Muscle of leg (tissue), 11 donors: ENCODE measurements around the gene NEUROD2. TPM values are rescaled to one million over a fixed set of nuclear protein-coding genes. Genes with fewer than 3 reads are reported as not detected.

Experiments
- DNase-seq: peaks from one replicate; pipeline ENCODE4 v3.0.0; 2013
- H3K27ac ChIP-seq: one replicate; pipeline ENCODE4 v1.5.1; 2013; ENCODE audit warnings: mild to moderate bottlenecking, low read length, control low read depth
- H3K27me3 ChIP-seq: one replicate; pipeline ENCODE4 v1.6.1; 2013; ENCODE audit warnings: low read length; ENCODE audit not compliant: control insufficient read depth, insufficient read depth
- H3K36me3 ChIP-seq: one replicate; pipeline ENCODE4 v1.6.1; 2013; ENCODE audit warnings: low read length; ENCODE audit not compliant: control insufficient read depth, insufficient read depth
- H3K4me1 ChIP-seq: one replicate; pipeline ENCODE4 v1.6.1; 2013; ENCODE audit warnings: low read length; ENCODE audit not compliant: control insufficient read depth, insufficient read depth
- H3K4me3 ChIP-seq: one replicate; pipeline ENCODE4 v1.5.1; 2013; ENCODE audit warnings: low read length, control low read depth
- H3K9me3 ChIP-seq: replicated peaks from 2 replicates; pipeline ENCODE4 v1.6.1; 2013; ENCODE audit warnings: low read depth, low read length; ENCODE audit not compliant: control insufficient read depth
- WGBS: methylation state at CpG from one replicate; pipeline ENCODE4 v1.1.5; 2013; ENCODE audit warnings: missing lambda C conversion rate; ENCODE audit not compliant: insufficient coverage; 5-methylcytosine and 5-hydroxymethylcytosine counted together
- polyA plus RNA-seq, 8 donors: library from polyadenylated mRNA; unstranded; fragments of 120-200 nt; gene quantifications; one replicate each; pipeline versions ENCODE4 v1.2.1 to v1.2.3, GENCODE V29; 2013; ENCODE audit warnings: inconsistent platforms in 1 of 8, low replicate concordance in 1 of 8; ENCODE audit not compliant: insufficient read length in 8 of 8, insufficient read depth in 1 of 8
- total RNA-seq: library from RNA; stranded (reverse); fragments of 120-200 nt; gene quantifications from one replicate; pipeline ENCODE4 v1.2.4, GENCODE V29; 2013

Gene NEUROD2
- total and polyA plus RNA-seq, 9 donors, result 0.01 to 0.11 (median 0.05) TPM; not detected in 2

GRCh38 chr17:39563476-39563875 is 44.2 kb downstream of the NEUROD2 start:
- Histone ChIP-seq H3K4me3 (no peak overlapping the region), H3K4me1 (peaks cover 47% of the 10 kb centered on the region), H3K36me3 (peaks cover 22% of the 10 kb centered on the region), H3K9me3 (no peaks in the 10 kb centered on the region), H3K27ac (peak overlapping the region; percentile 74), H3K27me3 (no peaks in the 10 kb centered on the region)
- 9% methylated on average over 12 of the region's 17 CpGs for WGBS
- DNase-seq, result no peak

DNA sequence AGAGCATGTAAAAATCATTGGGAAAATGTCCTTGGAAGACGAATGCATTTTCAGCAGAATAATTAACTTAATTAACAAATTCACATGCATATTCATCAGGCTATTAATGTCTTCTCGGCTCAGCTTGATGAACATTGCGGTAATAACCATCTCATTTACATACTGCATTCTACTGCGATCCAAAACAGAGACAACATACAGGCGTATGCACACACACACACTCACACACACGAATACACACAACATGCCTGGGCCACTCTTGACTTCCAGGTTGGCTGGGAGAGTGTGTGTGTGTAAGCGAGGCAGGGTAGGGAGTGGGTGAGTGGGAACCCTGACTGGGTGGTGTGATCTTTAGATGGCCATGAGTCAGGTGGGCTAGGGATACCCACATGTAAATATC is 44.7 kb downstream of the NEUROD2 start:
- H3K36me3 ChIP-seq, result peaks cover 22% of the 10 kb centered on the region
- no peaks in the 10 kb centered on the region for H3K9me3 ChIP-seq
- no peak overlapping the region for H3K4me3 ChIP-seq
- DNase-seq, result no peak
- WGBS, result 100% methylated on average over 1 of the region's 7 CpGs
- no peaks in the 10 kb centered on the region for H3K27me3 ChIP-seq
- no peak overlapping the region for H3K27ac ChIP-seq
- peaks cover 44% of the 10 kb centered on the region for H3K4me1 ChIP-seq

DNA sequence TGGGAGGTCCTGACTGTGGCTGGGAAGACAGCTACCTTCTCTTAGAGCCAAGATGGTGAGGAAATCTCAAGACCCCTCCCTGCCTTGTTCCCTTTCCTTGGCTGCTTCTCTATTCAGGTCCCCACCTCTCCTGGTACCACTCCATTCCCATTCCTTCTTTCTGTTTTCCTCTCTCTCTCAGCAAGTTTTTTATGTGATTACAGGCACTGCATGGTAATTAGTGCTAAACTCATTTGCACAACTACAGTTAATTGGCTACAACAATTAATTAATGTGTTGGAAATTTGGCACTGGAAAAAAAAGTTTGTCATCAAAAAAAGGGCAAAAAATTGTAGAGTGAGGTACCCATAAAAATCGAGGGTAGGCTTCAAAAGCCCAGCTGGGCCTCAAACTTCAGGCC is 45.3 kb downstream of the NEUROD2 start:
- no peak for DNase-seq
- H3K4me3 ChIP-seq, result no peak overlapping the region
- H3K36me3 ChIP-seq, result peaks cover 22% of the 10 kb centered on the region
- H3K27me3 ChIP-seq, result no peaks in the 10 kb centered on the region
- no peak overlapping the region for H3K27ac ChIP-seq
- WGBS, result no CpG with 5 or more reads among the region's 1 CpG
- peaks cover 39% of the 10 kb centered on the region for H3K4me1 ChIP-seq
- H3K9me3 ChIP-seq, result no peaks in the 10 kb centered on the region

DNA sequence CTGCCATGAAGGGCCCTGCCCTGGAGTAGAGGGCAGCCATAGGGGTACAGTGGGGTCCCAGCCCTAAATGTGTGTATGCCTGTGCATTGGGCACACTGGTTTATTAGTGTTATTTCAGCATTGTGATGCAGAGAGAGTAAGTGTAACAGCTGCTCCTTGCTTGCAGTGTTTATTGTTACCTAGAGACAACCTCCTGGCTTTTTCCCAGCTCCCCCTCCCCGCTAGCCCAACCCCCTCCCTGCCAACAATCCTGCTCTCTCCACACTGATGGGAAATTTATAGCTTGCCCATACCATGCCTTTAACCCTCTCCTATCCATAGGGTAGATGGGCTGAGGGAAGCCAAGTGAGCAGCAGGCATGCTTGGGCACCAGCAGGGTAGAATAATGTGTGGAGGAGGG is 51.3 kb downstream of the NEUROD2 start:
- peaks cover 43% of the 10 kb centered on the region for H3K36me3 ChIP-seq

DNA sequence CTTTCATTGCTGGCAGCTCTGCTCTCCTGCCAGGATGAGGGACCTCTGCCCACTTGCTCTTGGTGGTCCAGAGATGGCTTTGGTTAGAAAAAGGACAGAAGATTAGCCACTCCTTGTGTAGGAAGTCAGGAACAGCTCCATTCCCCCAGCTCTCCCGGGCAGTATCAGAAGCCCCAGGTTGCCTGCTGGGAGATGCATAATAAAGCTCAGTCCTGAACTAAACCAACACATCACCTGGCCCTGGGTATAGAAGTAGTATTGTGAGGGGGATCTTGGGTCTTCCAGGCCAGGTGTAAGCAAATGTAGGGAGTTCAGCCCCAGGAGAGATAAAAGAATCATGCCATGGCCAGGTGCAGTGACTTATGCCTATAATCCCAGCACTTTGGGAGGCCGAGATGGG is 52.4 kb downstream of the NEUROD2 start:
- WGBS, result no CpG with 5 or more reads among the region's 2 CpGs
- no peak overlapping the region for H3K27ac ChIP-seq
- no peak overlapping the region for H3K4me3 ChIP-seq
- H3K27me3 ChIP-seq, result no peaks in the 10 kb centered on the region
- no peaks in the 10 kb centered on the region for H3K9me3 ChIP-seq
- DNase-seq, result no peak
- peaks cover 17% of the 10 kb centered on the region for H3K4me1 ChIP-seq
- H3K36me3 ChIP-seq, result peaks cover 42% of the 10 kb centered on the region

More for the DNA sequence above, 51.3 kb downstream of the NEUROD2 start:
- WGBS, result no CpG with 5 or more reads among the region's 1 CpG
- H3K9me3 ChIP-seq, result no peaks in the 10 kb centered on the region
- DNase-seq, result no peak
- H3K27me3 ChIP-seq, result no peaks in the 10 kb centered on the region
- peaks cover 20% of the 10 kb centered on the region for H3K4me1 ChIP-seq
- H3K27ac ChIP-seq, result peak overlapping the region; percentile 69
- H3K4me3 ChIP-seq, result no peak overlapping the region

Other genes with a start within 250 kb of the NEUROD2 start
- 8.1 TPM for gene FBXL20, start 206.3 kb downstream of the NEUROD2 start, total RNA-seq
- gene FBXL20, start 206.3 kb downstream of the NEUROD2 start, polyA plus RNA-seq, result 1 to 10 TPM; 5.0 to 7.2 (median 5.9) TPM
- gene MED1, start 156.7 kb downstream of the NEUROD2 start, total RNA-seq, result 18.5 TPM
- 10 to 100 TPM; 20.4 to 34.2 (median 27.4) TPM for gene MED1, start 156.7 kb downstream of the NEUROD2 start, polyA plus RNA-seq
- gene CDK12, start 146.4 kb downstream of the NEUROD2 start, total RNA-seq, result 26.8 TPM
- 10 to 100 TPM; 24.1 to 34.0 (median 27.4) TPM for gene CDK12, start 146.4 kb downstream of the NEUROD2 start, polyA plus RNA-seq
- 1.7 TPM for gene PPP1R1B, start 19.0 kb upstream of the NEUROD2 start, total RNA-seq
- 1 to 10 TPM in 5 of 8 donors, under 1 TPM in 3; 0.56 to 2.9 (median 1.3) TPM for gene PPP1R1B, start 19.0 kb upstream of the NEUROD2 start, polyA plus RNA-seq
- 12.5 TPM for gene STARD3, start 29.2 kb upstream of the NEUROD2 start, total RNA-seq
- gene STARD3, start 29.2 kb upstream of the NEUROD2 start, polyA plus RNA-seq, result 10 to 100 TPM; 29.1 to 41.5 (median 32.9) TPM
- gene TCAP, start 57.4 kb upstream of the NEUROD2 start, total RNA-seq, result 286 TPM
- gene TCAP, start 57.4 kb upstream of the NEUROD2 start, polyA plus RNA-seq, result 100 to 1,000 TPM; 212 to 460 (median 330) TPM
- 3.2 TPM for gene PNMT, start 60.5 kb upstream of the NEUROD2 start, total RNA-seq
- 1 to 10 TPM; 1.7 to 6.6 (median 3.6) TPM for gene PNMT, start 60.5 kb upstream of the NEUROD2 start, polyA plus RNA-seq
- 16.0 TPM for gene PGAP3, start 80.1 kb upstream of the NEUROD2 start, total RNA-seq
- gene PGAP3, start 80.1 kb upstream of the NEUROD2 start, polyA plus RNA-seq, result 10 to 100 TPM; 16.6 to 21.0 (median 18.1) TPM
- gene ERBB2, start 92.1 kb upstream of the NEUROD2 start, total RNA-seq, result 80.4 TPM
- 100 to 1,000 TPM; 114 to 171 (median 124) TPM for gene ERBB2, start 92.1 kb upstream of the NEUROD2 start, polyA plus RNA-seq
- gene MIEN1, start 122.6 kb upstream of the NEUROD2 start, total RNA-seq, result 17.9 TPM
- 10 to 100 TPM; 17.5 to 23.5 (median 20.9) TPM for gene MIEN1, start 122.6 kb upstream of the NEUROD2 start, polyA plus RNA-seq
- 0.40 TPM for gene GRB7, start 130.0 kb upstream of the NEUROD2 start, total RNA-seq
- 1 to 10 TPM in 2 of 8 donors, under 1 TPM in 6; 0.15 to 3.0 (median 0.61) TPM for gene GRB7, start 130.0 kb upstream of the NEUROD2 start, polyA plus RNA-seq